ENCODE data around the gene PRRT2. TPM values are rescaled to one million over a fixed set of nuclear protein-coding genes. Genes with fewer than 3 reads are reported as not detected.

Gene PRRT2
- total RNA-seq, 1 experiment from 2014 or later: 20.5 TPM

- ATAC-seq (no peak), DNase-seq (ENCODE audit: low spot score) (no peak)
- peak overlapping the region; percentile 63 for H3K4me3 Mint-ChIP-seq
- H3K27ac Mint-ChIP-seq: peak overlapping the region; percentile 85
- H3K9me3 Mint-ChIP-seq: no peaks in the 10 kb centered on the region
- H3K4me1 Mint-ChIP-seq: peaks cover 57% of the 10 kb centered on the region
- CTCF ChIA-PET: interaction anchor here (0.6 to 6.0 kb wide), 6 partner anchors 11 to 214 kb away, joined by 3 to 50 read pairs (median 12); partner anchors contain the start of genes MAZ and TLCD3B
- TF ChIP-seq ZNF423 (CRISPR knock-in tag; IDR thresholded peaks at IDR 0.05): no peak
- TF ChIP-seq CTCF (IDR thresholded peaks at IDR 0.05): no peak
- TF ChIP-seq ATF6 (CRISPR knock-in tag; IDR thresholded peaks at IDR 0.05): no peak
- TF ChIP-seq PRRX2 (CRISPR knock-in tag; IDR thresholded peaks at IDR 0.05): no peak
- no peak for TF ChIP-seq NFATC4 (CRISPR knock-in tag; IDR thresholded peaks at IDR 0.05)
- no peak for TF ChIP-seq JAZF1 (CRISPR knock-in tag; IDR thresholded peaks at IDR 0.05)
- no peak for TF ChIP-seq HMGXB4 (CRISPR knock-in tag; IDR thresholded peaks at IDR 0.05)
- TF ChIP-seq E2F5 (CRISPR knock-in tag; IDR thresholded peaks at IDR 0.05): no peak
- TF ChIP-seq ZBTB43 (CRISPR knock-in tag; IDR thresholded peaks at IDR 0.05): no peak
- no peak for TF ChIP-seq FOXJ3 (CRISPR knock-in tag; IDR thresholded peaks at IDR 0.05; ENCODE audit: borderline replicate concordance)
- no peak for TF ChIP-seq ZNF219 (CRISPR knock-in tag; IDR thresholded peaks at IDR 0.05; ENCODE audit: borderline replicate concordance)
- no peak for TF ChIP-seq GABPB1 (CRISPR knock-in tag; IDR thresholded peaks at IDR 0.05)
- TF ChIP-seq PRDM15 (CRISPR knock-in tag; IDR thresholded peaks at IDR 0.05): no peak
- no peak for TF ChIP-seq ATF2 (CRISPR knock-in tag; IDR thresholded peaks at IDR 0.05; ENCODE audit: borderline replicate concordance, low read depth)
- H3K36me3 Mint-ChIP-seq: peaks cover 30% of the 10 kb centered on the region
- POLR2A ChIA-PET: interaction anchor here (0.7 kb wide), 1 partner anchor 25 kb away, joined by 4 read pairs; no protein-coding TSS in a partner anchor
- no peaks in the 10 kb centered on the region; the same call in 1 of the 2 replicates for H3K27me3 Mint-ChIP-seq (ENCODE audit: low read depth)
These were observed 6.1 kb downstream of the PRRT2 start for GRCh38 chr16:29818082-29818481.
